Calu3 (cell line): Measurements from ENCODE around the gene AIPL1. TPM values are rescaled to one million over a fixed set of nuclear protein-coding genes. Genes with fewer than 3 reads are reported as not detected.

Source experiments
- BruUV-seq: library from RNA; stranded (reverse); fragments of 400-500 nt; replicated peaks from 2 replicates; lab custom pipeline; 2021; lab: Mats Ljungman, UMichigan
- CTCF ChIA-PET: fragments of 300-600 bp; sonication (Branson Sonifier 250); formaldehyde crosslinking; loops from one replicate; lab custom pipeline; 2022; ENCODE audit warnings: antibody characterized with exemption; lab: Charles Lee
- DNase-seq: peaks from one replicate; pipeline ENCODE4 v3.0.0; 2022
- H3K27ac Mint-ChIP-seq: one replicate; pipeline ENCODE4 v1.8.0; 2022; ENCODE audit warnings: mixed read lengths; ENCODE audit not compliant: unreplicated experiment
- H3K27me3 Mint-ChIP-seq: one replicate; pipeline ENCODE4 v1.8.0; 2022; ENCODE audit warnings: mixed read lengths; ENCODE audit not compliant: unreplicated experiment
- H3K36me3 Mint-ChIP-seq: one replicate; pipeline ENCODE4 v1.8.0; 2022; ENCODE audit warnings: mild to moderate bottlenecking, moderate library complexity, mixed read lengths; ENCODE audit not compliant: insufficient read depth, unreplicated experiment
- H3K4me1 Mint-ChIP-seq: one replicate; pipeline ENCODE4 v1.8.0; 2022; ENCODE audit warnings: mild to moderate bottlenecking, low read depth, mixed read lengths; ENCODE audit not compliant: unreplicated experiment
- H3K4me3 Mint-ChIP-seq: one replicate; pipeline ENCODE4 v1.8.0; 2022; ENCODE audit warnings: mild to moderate bottlenecking, low read depth, moderate library complexity, mixed read lengths; ENCODE audit not compliant: unreplicated experiment
- H3K9me3 Mint-ChIP-seq: one replicate; pipeline ENCODE4 v1.8.0; 2022; ENCODE audit warnings: low read depth, mixed read lengths; ENCODE audit not compliant: unreplicated experiment
- intact Hi-C: fragments of 100-400 bp; cut with micrococcal nuclease; formaldehyde crosslinking; loops from one replicate; pipeline ENCODE4 v1.10.0; 2022; ENCODE audit not compliant: unreplicated experiment
- total RNA-seq: library from RNA; stranded (reverse); gene quantifications from 2 replicates; pipeline ENCODE4 v1.2.3, GENCODE V29; 2022
- TF ChIP-seq, protein P1 (sequence below): fragments of 200-600 bp; IDR thresholded peaks from one replicate; pipeline ENCODE4 v1.8.0; 2022; ENCODE audit warnings: antibody characterized with exemption; ENCODE audit not compliant: unreplicated experiment

AIPL1 gene
- total RNA-seq, 1 experiment from 2014 or later = not detected

DNA sequence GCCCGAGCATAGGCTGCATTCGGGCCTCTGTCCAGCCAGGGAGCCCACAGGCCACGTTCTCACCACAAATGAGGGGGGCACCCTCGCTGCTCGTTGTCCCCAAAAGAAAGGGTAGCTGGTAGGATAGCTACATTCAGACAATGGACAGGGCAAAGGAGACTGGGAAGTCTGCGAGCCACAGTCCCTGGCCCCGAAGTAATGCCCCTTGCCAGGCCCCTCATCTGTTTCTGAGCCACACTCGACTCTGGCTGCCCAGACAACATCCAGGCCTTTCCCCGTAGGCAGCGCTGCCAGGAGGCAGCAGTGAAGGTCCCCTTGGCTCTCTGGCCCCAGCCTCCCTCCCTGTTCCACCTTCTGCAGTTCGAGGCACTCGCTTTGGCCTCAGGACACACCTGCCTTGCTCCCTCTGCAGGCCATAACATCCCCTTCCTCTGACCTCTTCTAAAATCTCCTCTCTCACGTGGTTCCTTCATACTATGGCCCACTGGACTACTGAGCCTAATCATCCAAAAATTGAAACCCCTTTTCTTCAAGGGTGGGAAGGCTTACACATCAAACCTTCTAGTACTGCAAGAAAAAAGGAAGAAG lies 12.2 kb downstream of the AIPL1 start:
- Mint-ChIP-seq H3K4me1 (peaks cover 6% of the 10 kb centered on the region), H3K27me3 (peaks cover 52% of the 10 kb centered on the region), H3K27ac (no peak overlapping the region), H3K36me3 (no peaks in the 10 kb centered on the region), H3K9me3 (no peaks in the 10 kb centered on the region), H3K4me3 (no peak overlapping the region)
- CTCF ChIA-PET = interaction anchor here (1.9 kb wide), 1 partner anchor 13 kb away, joined by 5 read pairs; no protein-coding TSS in a partner anchor
- intact Hi-C loops = no loop called here
- no TSS peak for BruUV-seq
- DNase-seq = no peak
- TF ChIP-seq, protein P1, sequence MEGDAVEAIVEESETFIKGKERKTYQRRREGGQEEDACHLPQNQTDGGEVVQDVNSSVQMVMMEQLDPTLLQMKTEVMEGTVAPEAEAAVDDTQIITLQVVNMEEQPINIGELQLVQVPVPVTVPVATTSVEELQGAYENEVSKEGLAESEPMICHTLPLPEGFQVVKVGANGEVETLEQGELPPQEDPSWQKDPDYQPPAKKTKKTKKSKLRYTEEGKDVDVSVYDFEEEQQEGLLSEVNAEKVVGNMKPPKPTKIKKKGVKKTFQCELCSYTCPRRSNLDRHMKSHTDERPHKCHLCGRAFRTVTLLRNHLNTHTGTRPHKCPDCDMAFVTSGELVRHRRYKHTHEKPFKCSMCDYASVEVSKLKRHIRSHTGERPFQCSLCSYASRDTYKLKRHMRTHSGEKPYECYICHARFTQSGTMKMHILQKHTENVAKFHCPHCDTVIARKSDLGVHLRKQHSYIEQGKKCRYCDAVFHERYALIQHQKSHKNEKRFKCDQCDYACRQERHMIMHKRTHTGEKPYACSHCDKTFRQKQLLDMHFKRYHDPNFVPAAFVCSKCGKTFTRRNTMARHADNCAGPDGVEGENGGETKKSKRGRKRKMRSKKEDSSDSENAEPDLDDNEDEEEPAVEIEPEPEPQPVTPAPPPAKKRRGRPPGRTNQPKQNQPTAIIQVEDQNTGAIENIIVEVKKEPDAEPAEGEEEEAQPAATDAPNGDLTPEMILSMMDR = no peak

DNA sequence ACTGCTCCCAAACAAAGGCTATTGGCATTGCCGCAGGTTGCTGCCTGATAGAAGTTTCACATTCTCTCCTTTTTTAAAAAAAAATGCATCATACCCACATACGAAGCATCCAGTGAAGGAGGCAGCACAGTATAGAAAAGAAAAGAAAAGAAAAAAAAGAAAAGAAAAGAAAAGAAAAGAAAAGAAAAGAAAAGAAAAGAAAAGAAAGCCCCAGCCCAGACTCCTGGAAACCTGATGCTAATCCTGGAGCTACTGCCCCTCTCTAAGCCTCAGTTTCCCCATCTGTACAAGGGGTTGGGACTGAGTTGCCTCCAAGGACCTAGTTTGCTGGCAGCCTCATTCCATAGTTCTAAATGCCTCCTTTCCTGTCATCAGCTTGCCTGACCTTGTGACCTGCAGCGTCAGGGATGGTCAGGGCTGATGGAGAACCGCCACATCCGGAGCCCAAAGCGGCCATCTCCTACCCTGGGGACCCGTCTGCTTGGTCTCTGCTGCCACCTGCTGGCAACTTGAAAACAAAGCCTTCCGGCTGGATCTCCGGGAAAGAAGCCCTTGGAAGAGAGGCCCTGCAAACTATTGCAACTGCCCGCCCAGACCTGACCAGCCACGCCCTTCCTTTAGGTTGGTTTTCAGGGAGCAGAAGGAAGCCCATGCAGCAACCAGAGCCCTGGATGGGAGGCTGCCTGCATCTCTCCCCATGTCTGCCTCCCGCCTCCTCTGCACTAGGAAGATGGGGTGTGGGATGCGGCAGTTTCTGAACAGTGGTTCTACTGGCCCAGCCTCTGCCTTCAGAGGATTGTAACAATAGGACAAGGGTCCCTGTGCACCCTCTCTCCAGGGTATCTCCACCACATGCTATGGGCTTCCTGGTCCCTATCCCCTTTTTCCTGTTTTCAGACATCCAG lies 13.0 kb downstream of the AIPL1 start:
- no peak overlapping the region for H3K27ac Mint-ChIP-seq
- intact Hi-C loops = loop anchor here (2.0 kb wide), 1 partner anchor 835 kb away; no protein-coding TSS in a partner anchor
- H3K9me3 Mint-ChIP-seq = no peaks in the 10 kb centered on the region
- H3K4me3 Mint-ChIP-seq = no peak overlapping the region
- H3K4me1 Mint-ChIP-seq = peaks cover 6% of the 10 kb centered on the region
- CTCF ChIA-PET = interaction anchor here (1.9 kb wide), 1 partner anchor 14 kb away, joined by 5 read pairs; no protein-coding TSS in a partner anchor
- BruUV-seq = no TSS peak
- no peaks in the 10 kb centered on the region for H3K36me3 Mint-ChIP-seq
- TF ChIP-seq, protein P1 = peak; percentile 83
- peak; percentile 77 for DNase-seq
- H3K27me3 Mint-ChIP-seq = peaks cover 59% of the 10 kb centered on the region

DNA sequence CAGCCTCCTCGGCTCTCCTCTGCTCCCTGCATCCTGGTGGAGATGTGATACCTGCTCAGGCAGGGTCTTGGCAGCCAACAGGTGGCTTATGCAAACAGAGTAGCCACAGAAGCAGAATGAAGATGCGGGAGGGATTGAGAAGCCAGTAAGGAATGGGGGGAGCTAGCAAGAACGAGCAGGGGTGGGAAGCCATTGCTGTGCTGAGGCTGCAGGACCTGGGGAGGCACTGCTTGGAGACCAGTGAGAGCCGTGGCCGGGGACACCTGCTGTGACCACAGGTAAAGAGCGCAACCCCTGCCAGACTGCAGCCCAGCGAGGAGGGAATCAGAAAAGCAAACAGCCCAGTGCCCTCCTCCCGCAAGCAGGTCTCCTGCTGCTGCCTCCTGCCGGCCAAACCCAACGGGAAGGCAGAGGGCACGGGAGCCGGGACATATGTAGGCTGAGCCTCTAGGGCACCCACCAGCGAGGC lies 14.7 kb downstream of the AIPL1 start:
- no TSS peak for BruUV-seq
- H3K4me1 Mint-ChIP-seq = peaks cover 6% of the 10 kb centered on the region
- no peak overlapping the region for H3K4me3 Mint-ChIP-seq
- H3K9me3 Mint-ChIP-seq = no peaks in the 10 kb centered on the region
- TF ChIP-seq, protein P1 = no peak
- CTCF ChIA-PET = interaction anchor here (0.5 kb wide), 1 partner anchor 831 kb away, joined by 3 read pairs; no protein-coding TSS in a partner anchor
- no peak overlapping the region for H3K27ac Mint-ChIP-seq
- H3K36me3 Mint-ChIP-seq = no peaks in the 10 kb centered on the region
- peak; percentile 51 for DNase-seq
- intact Hi-C loops = loop anchor here (2.0 kb wide), 1 partner anchor 833 kb away; no protein-coding TSS in a partner anchor
- H3K27me3 Mint-ChIP-seq = peaks cover 59% of the 10 kb centered on the region

DNA sequence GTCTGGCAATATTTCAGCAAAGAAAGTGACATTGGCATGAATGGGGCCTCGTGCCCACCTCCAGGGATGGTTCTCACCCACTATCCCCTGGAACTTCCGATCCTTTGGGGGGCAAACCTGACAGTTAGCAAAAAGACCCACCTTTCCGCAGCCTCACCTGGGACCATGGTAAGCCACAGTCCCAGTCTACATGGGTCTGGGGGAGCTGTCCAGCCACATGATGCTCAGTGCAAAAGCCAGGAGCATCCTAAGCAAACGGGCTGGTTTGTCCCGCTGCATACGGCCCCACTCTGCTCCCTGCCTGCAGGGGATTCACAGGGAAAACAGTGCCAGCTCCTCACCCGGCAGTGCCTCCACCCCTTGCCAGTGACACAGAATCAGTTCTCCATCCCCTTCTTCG lies 19.3 kb downstream of the AIPL1 start:
- H3K4me3 Mint-ChIP-seq = no peak overlapping the region
- no TSS peak for BruUV-seq
- H3K27ac Mint-ChIP-seq = no peak overlapping the region

More for the DNA sequence above, 19.3 kb downstream of the AIPL1 start:
- CTCF ChIA-PET = no interaction called here
- no peaks in the 10 kb centered on the region for H3K9me3 Mint-ChIP-seq
- peaks cover 81% of the 10 kb centered on the region for H3K27me3 Mint-ChIP-seq
- intact Hi-C loops = no loop called here
- TF ChIP-seq, protein P1 = no peak
- no peaks in the 10 kb centered on the region for H3K36me3 Mint-ChIP-seq
- peaks cover 6% of the 10 kb centered on the region for H3K4me1 Mint-ChIP-seq
- DNase-seq = no peak
